ENCODE results near the gene TGIF1. TPM values are rescaled to one million over a fixed set of nuclear protein-coding genes. Genes with fewer than 3 reads are reported as not detected.

The TGIF1 gene
- polyA plus RNA-seq, 3 donors, result 32.2 to 109 (median 39.8) TPM

DNA sequence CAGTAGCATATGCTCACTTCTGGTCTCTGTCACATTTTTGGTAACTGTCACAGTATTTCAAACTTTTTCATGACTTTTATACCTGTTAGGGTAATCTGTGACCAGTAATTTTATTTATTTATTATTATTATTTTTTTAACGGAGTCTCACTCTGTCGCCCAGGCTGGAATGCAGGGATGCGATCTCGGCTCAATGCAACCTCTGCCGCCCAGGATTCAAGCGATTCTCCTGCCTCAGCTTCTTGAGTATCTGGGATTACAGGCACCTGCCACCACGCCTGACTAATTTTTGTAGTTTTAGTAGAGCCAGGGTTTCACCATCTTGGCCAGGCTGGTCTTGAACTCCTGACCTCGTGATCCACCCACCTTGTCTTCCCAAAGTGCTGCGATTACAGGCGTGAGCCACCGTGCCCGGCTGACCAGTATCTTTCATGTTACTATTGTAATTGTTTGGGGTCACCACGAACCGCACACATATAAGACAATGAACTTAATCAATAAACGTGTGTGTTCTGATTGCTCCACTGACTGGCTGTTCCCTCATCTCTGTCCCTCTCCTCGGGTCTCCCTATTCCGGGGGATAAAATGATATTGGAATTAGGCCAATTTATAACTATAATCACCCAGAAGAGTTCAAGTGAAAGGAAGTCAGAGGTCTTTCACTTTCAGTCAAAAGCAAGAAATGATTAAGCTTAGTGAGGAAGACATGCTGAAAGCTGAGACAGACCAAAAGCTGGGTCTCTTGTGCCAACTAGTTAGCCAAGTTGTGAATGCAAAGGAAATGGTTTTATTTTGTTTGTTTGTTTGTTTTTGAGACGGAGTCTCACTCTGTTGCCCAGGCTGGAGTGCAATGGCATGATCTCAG is 22.9 kb downstream of the TGIF1 start:
- no peak for DNase-seq
- no peaks in the 10 kb centered on the region for H3K36me3 Mint-ChIP-seq
- Histone ChIP-seq H3K4me1 (ENCODE audit: control insufficient read depth in 1 of 2, insufficient read depth in 2 of 2, low read length in 2 of 2) (no peaks in the 10 kb centered on the region), H4K20me1 (ENCODE audit: insufficient read depth, low read length) (no peaks in the 10 kb centered on the region), H3K9me3 (replicated peaks in 1 of 2; ENCODE audit: control insufficient read depth in 1 of 2, insufficient read depth in 1 of 2, low read length in 2 of 2) (no peaks in the 10 kb centered on the region), H3K36me3 (replicated peaks in 1 of 2; ENCODE audit: control insufficient read depth in 1 of 2, insufficient read depth in 2 of 2, low read length in 2 of 2) (no peaks in the 10 kb centered on the region), H3K27me3 (ENCODE audit: control insufficient read depth in 2 of 2, insufficient read depth in 2 of 2, low read length in 2 of 2) (no peaks in the 10 kb centered on the region), H3K27ac (ENCODE audit: low read depth in 1 of 2, low read length in 2 of 2) (no peak overlapping the region), H3K4me2 (replicated peaks; ENCODE audit: extremely low read depth, low read length, poor library complexity, severe bottlenecking) (no peak overlapping the region), H2AFZ (ENCODE audit: insufficient read depth, low read depth, low read length, poor library complexity, severe bottlenecking) (no peak overlapping the region), H3K79me2 (ENCODE audit: insufficient read depth, low read length) (no peaks in the 10 kb centered on the region), H3K9ac (ENCODE audit: insufficient read depth, low read length, poor library complexity, severe bottlenecking) (no peak overlapping the region), H3K4me3 (replicated peaks in 1 of 3; ENCODE audit: low read depth in 2 of 3, low read length in 3 of 3) (no peak overlapping the region)
- H3K9me3 Mint-ChIP-seq, result peaks cover 0 to 10% (median 2%) of the 10 kb centered on the region in 7 donors
- TF ChIP-seq CTCF (IDR thresholded peaks at IDR 0.05), result no peak
- H3K27me3 Mint-ChIP-seq (ENCODE audit: low read depth in 3 of 3), result peaks cover 0 to 4% (median 1%) of the 10 kb centered on the region in 3 donors
- intact Hi-C loops (cut with micrococcal nuclease), result no loop called here
- H3K4me1 Mint-ChIP-seq, result peaks cover 4% of the 10 kb centered on the region
- no peak overlapping the region for H3K27ac Mint-ChIP-seq
- no peak overlapping the region for H3K4me3 Mint-ChIP-seq
- 97% methylated on average over 11 of the region's 18 CpGs for WGBS (ENCODE audit: insufficient coverage)

DNA sequence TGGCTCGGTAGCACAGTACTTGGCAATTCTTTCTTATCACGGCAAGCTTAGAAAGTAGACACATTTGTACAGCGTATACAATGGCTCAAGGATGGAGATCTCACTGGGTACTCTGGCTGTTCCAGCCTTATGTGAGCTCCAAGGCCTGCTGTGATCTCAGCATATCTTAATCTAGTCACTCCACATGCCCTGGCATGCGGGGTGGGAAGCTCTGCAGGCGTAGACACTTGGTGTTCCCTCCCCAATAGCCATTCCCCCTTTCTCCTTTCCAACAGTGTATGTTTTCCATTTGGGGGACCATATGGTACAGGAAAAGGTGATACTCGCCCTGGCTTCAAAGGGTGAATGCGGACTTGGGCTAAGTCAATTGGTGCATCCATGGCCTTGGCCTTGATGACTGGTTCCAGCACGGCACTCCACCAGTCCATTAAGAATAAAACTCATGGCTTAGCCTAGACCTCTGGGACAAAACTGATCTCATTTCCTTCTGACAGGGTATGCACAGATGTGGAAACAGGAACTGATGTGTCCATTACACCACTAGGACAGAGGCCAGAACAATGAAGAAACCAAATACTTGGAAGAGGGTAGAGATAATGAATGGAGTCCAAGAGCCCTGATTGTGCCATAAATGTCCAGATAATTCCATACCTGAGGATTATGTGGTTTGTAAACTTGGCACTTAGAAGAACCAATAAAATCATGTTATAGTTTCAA is 28.4 kb downstream of the TGIF1 start:
- H3K9me3 Mint-ChIP-seq, result peaks cover 0 to 10% (median 2%) of the 10 kb centered on the region in 7 donors
- Histone ChIP-seq H3K27me3 (ENCODE audit: control insufficient read depth in 2 of 2, insufficient read depth in 2 of 2, low read length in 2 of 2) (no peaks in the 10 kb centered on the region), H3K4me1 (ENCODE audit: control insufficient read depth in 1 of 2, insufficient read depth in 2 of 2, low read length in 2 of 2) (peaks cover 0 to 4% of the 10 kb centered on the region in 2 donors), H3K9ac (ENCODE audit: insufficient read depth, low read length, poor library complexity, severe bottlenecking) (no peak overlapping the region), H3K9me3 (replicated peaks in 1 of 2; ENCODE audit: control insufficient read depth in 1 of 2, insufficient read depth in 1 of 2, low read length in 2 of 2) (no peaks in the 10 kb centered on the region), H3K27ac (ENCODE audit: low read depth in 1 of 2, low read length in 2 of 2) (no peak overlapping the region), H3K36me3 (replicated peaks in 1 of 2; ENCODE audit: control insufficient read depth in 1 of 2, insufficient read depth in 2 of 2, low read length in 2 of 2) (no peaks in the 10 kb centered on the region), H4K20me1 (ENCODE audit: insufficient read depth, low read length) (no peaks in the 10 kb centered on the region), H3K4me2 (replicated peaks; ENCODE audit: extremely low read depth, low read length, poor library complexity, severe bottlenecking) (no peak overlapping the region), H3K4me3 (replicated peaks in 1 of 3; ENCODE audit: low read depth in 2 of 3, low read length in 3 of 3) (no peak overlapping the region), H2AFZ (ENCODE audit: insufficient read depth, low read depth, low read length, poor library complexity, severe bottlenecking) (no peak overlapping the region), H3K79me2 (ENCODE audit: insufficient read depth, low read length) (no peaks in the 10 kb centered on the region)
- no peak overlapping the region for H3K4me3 Mint-ChIP-seq
- WGBS (ENCODE audit: insufficient coverage), result 91% methylated on average over 5 of the region's 8 CpGs
- no peak for TF ChIP-seq CTCF (IDR thresholded peaks at IDR 0.05)
- H3K4me1 Mint-ChIP-seq, result peaks cover 5% of the 10 kb centered on the region
- intact Hi-C loops (cut with micrococcal nuclease), result no loop called here
- peaks cover 0 to 2% (median 2%) of the 10 kb centered on the region in 3 donors for H3K27me3 Mint-ChIP-seq (ENCODE audit: low read depth in 3 of 3)
- no peak overlapping the region for H3K27ac Mint-ChIP-seq
- DNase-seq, result no peak
- no peaks in the 10 kb centered on the region for H3K36me3 Mint-ChIP-seq

All from CD14-positive monocyte (primary cell).